Stimulated activated CD8-positive, alpha-beta memory T cell treated with anti-CD3 and anti-CD28 coated beads, Interleukin-15, amount 100 ng/mL, for 48 hours (primary cell): ENCODE data around the gene SFN.
"Not testable (repeated sequence)": the region's sequence is repeated elsewhere in the genome, so short reads cannot be mapped to it uniquely, and the experiment has no call there.

Source experiments
- DNase-seq, 2 donors: peaks; one replicate each; pipeline ENCODE4 v3.0.0-alpha.2; 2020; ENCODE audit warnings: low read depth in 2 of 2

The SFN gene

GRCh38 chr1:26864610-26865480 lies 1.9 kb downstream of the SFN start:
- DNase-seq = peak; percentile 95 to 97

GRCh38 chr1:26873097-26873496 lies 10.1 kb downstream of the SFN start:
- DNase-seq = not testable (repeated sequence)

GRCh38 chr1:26874896-26875295 lies 11.9 kb downstream of the SFN start:
- no peak for DNase-seq

- no peak for DNase-seq
Measured at GRCh38 chr1:26877326-26877725, 14.4 kb downstream of the SFN start.

GRCh38 chr1:26879793-26880192 lies 16.8 kb downstream of the SFN start:
- no peak for DNase-seq

- not testable (repeated sequence) for DNase-seq
Measured at GRCh38 chr1:26881611-26882010, 18.7 kb downstream of the SFN start.

- DNase-seq = no peak
Measured at GRCh38 chr1:26882696-26883463, 19.9 kb downstream of the SFN start.

GRCh38 chr1:26887125-26887524 lies 24.2 kb downstream of the SFN start:
- no peak for DNase-seq

- DNase-seq = no peak
Measured at GRCh38 chr1:26888231-26888630, 25.3 kb downstream of the SFN start.

GRCh38 chr1:26889551-26890466 lies 26.9 kb downstream of the SFN start, which contains the start of gene GPN2:
TSS of gene GPN2 (minus strand) at chr1:26890283. CDS start at chr1:26890096, 187 bp downstream.
- peak; percentile 69 to 71 for DNase-seq

- no peak for DNase-seq
Measured at GRCh38 chr1:26890467-26890796, 27.5 kb downstream of the SFN start.

GRCh38 chr1:26894263-26894662 lies 31.3 kb downstream of the SFN start:
- no peak for DNase-seq

- no peak for DNase-seq
Measured at GRCh38 chr1:26897351-26897750, 34.4 kb downstream of the SFN start.

GRCh38 chr1:26900001-26900814 lies 37.3 kb downstream of the SFN start, which contains the start of gene GPATCH3:
TSS of gene GPATCH3 (minus strand) at chr1:26900467. CDS start at chr1:26900442, 25 bp downstream.
- peak; percentile 75 to 76 for DNase-seq

GRCh38 chr1:26900815-26901511 lies 38.0 kb downstream of the SFN start:
- no peak for DNase-seq

- DNase-seq = no peak
Measured at GRCh38 chr1:26907071-26907917, 44.3 kb downstream of the SFN start.

- DNase-seq = no peak
Measured at GRCh38 chr1:26909951-26910342, 47.0 kb downstream of the SFN start.

- DNase-seq = no peak
Measured at GRCh38 chr1:26910343-26911160, 47.6 kb downstream of the SFN start.
